Measurements from ENCODE around the gene AFF1. TPM values are rescaled to one million over a fixed set of nuclear protein-coding genes. Genes with fewer than 3 reads are reported as not detected.
A peak's percentile ranks its signal among the peaks of the same experiment; 100 is the strongest.

AFF1 gene
- total and polyA plus RNA-seq, 4 experiments from 2014 or later: 13.6 to 108 (median 66.4) TPM

DNA sequence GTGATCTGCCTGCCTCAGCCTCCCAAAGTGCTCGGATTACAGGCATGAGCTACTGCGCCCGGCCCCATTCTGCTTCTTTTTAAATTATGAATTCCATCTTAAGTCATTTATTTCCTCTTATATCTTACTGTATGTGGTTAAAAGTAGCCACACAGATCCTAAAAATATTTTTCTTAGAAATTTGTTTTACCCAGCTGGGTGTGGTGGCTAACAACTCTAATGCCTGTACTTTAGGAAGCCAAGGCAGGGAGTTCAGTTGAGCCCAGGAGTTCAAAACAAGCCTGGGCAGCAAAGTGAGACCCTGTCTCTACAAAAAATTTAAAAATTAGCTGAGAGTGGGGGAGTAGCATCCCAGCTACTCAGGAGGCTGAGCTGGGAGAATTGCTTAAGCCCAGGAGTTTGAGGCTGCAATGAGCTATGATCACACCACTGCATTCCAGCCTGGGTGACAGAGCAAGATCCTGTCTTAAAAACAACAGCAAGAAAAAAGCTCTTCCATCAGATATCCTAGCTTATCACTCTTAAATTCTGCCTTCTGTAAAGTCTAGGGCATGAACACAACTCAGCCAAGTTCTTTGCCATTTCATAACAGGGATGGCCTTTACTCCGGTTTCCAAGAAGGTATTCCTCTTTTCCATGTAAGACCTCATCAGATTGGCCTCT is 15.1 kb upstream of the AFF1 start:
- H3K4me3 Mint-ChIP-seq: no peak overlapping the region
- ChIA-PET CTCF (ENCODE audit: partially characterized antibody) (interaction anchor here (0.8 to 11.4 kb wide), 9 partner anchors 10 to 316 kb away, joined by 3 to 380 read pairs (median 4); partner anchors contain the start of gene AFF1), POLR2A (ENCODE audit: partially characterized antibody) (interaction anchor here (1.3 kb wide), 1 partner anchor 15 kb away, joined by 3 read pairs; no protein-coding TSS in a partner anchor)
- DNase-seq: no peak
- Histone ChIP-seq H3K4me3 (ENCODE audit: low read length in 2 of 2) (no peak overlapping the region), H3K36me3 (ENCODE audit: insufficient read depth, low read length) (no peaks in the 10 kb centered on the region), H3K27ac (ENCODE audit: low read depth, low read length) (no peak overlapping the region), H3K4me1 (ENCODE audit: insufficient read depth, low read length) (no peaks in the 10 kb centered on the region), H3K9me3 (ENCODE audit: control insufficient read depth in 1 of 2, low read length in 2 of 2) (no peaks in the 10 kb centered on the region), H3K27me3 (ENCODE audit: insufficient read depth, low read length) (no peaks in the 10 kb centered on the region)
- intact Hi-C loops (cut with micrococcal nuclease): loop anchor here (5.0 kb wide), 1 partner anchor 548 kb away; no protein-coding TSS in a partner anchor
- peaks cover 0 to 14% of the 10 kb centered on the region in 2 donors for H3K36me3 Mint-ChIP-seq
- H3K27me3 Mint-ChIP-seq: no peaks in the 10 kb centered on the region
- no peak overlapping the region for H3K27ac Mint-ChIP-seq
- H3K9me3 Mint-ChIP-seq: no peaks in the 10 kb centered on the region
- H3K4me1 Mint-ChIP-seq: peaks cover 0 to 4% (median 2%) of the 10 kb centered on the region in 4 donors

- Mint-ChIP-seq H3K36me3 (peaks cover 1 to 8% of the 10 kb centered on the region in 2 donors), H3K27me3 (no peaks in the 10 kb centered on the region), H3K9me3 (no peaks in the 10 kb centered on the region), H3K4me1 (peaks cover 0 to 4% (median 2%) of the 10 kb centered on the region in 4 donors), H3K27ac (no peak overlapping the region), H3K4me3 (no peak overlapping the region)
- intact Hi-C loops (cut with micrococcal nuclease): loop anchor here (1.0 to 5.0 kb wide), 6 partner anchors 13 to 546 kb away; no protein-coding TSS in a partner anchor
- H3K27ac ChIP-seq (ENCODE audit: low read depth, low read length): no peak overlapping the region
- H3K36me3 ChIP-seq (ENCODE audit: insufficient read depth, low read length): no peaks in the 10 kb centered on the region
- H3K9me3 ChIP-seq (ENCODE audit: control insufficient read depth in 1 of 2, low read length in 2 of 2): no peaks in the 10 kb centered on the region
- no peaks in the 10 kb centered on the region for H3K4me1 ChIP-seq (ENCODE audit: insufficient read depth, low read length)
- no peak for DNase-seq
- H3K27me3 ChIP-seq (ENCODE audit: insufficient read depth, low read length): no peaks in the 10 kb centered on the region
- POLR2A ChIA-PET (ENCODE audit: partially characterized antibody): interaction anchor here (0.9 to 3.9 kb wide), 7 partner anchors 13 to 314 kb away, joined by 3 to 25 read pairs (median 6); partner anchors contain the start of gene AFF1
- CTCF ChIA-PET (ENCODE audit: partially characterized antibody): interaction anchor here (0.6 to 11.4 kb wide), 40 partner anchors 9 to 1290 kb away, joined by 3 to 380 read pairs (median 6); partner anchors contain the start of gene AFF1
- H3K4me3 ChIP-seq (ENCODE audit: low read length in 2 of 2): no peak overlapping the region
Measured at GRCh38 chr4:86921608-86922252, 13.1 kb upstream of the AFF1 start.

GRCh38 chr4:86924811-86925210 is 10.0 kb upstream of the AFF1 start:
- Mint-ChIP-seq H3K27ac (peak overlapping the region in 2 of 7 donors; percentile 1 to 27), H3K36me3 (peaks cover 3 to 10% of the 10 kb centered on the region in 2 donors), H3K4me3 (no peak overlapping the region), H3K27me3 (no peaks in the 10 kb centered on the region), H3K9me3 (no peaks in the 10 kb centered on the region), H3K4me1 (peaks cover 0 to 6% (median 2%) of the 10 kb centered on the region in 4 donors)
- no peaks in the 10 kb centered on the region for H3K36me3 ChIP-seq (ENCODE audit: insufficient read depth, low read length)
- ChIA-PET POLR2A (ENCODE audit: partially characterized antibody) (interaction anchor here (3.1 to 3.9 kb wide), 2 partner anchors 10 to 168 kb away, joined by 21 to 23 read pairs; partner anchors contain the start of gene AFF1), CTCF (ENCODE audit: partially characterized antibody) (interaction anchor here (0.5 to 11.4 kb wide), 6 partner anchors 11 to 178 kb away, joined by 3 to 380 read pairs (median 62); partner anchors contain the start of gene AFF1)
- no peaks in the 10 kb centered on the region for H3K27me3 ChIP-seq (ENCODE audit: insufficient read depth, low read length)
- DNase-seq: no peak
- H3K4me3 ChIP-seq (ENCODE audit: low read length in 2 of 2): no peak overlapping the region
- H3K9me3 ChIP-seq (ENCODE audit: control insufficient read depth in 1 of 2, low read length in 2 of 2): no peaks in the 10 kb centered on the region
- no peaks in the 10 kb centered on the region for H3K4me1 ChIP-seq (ENCODE audit: insufficient read depth, low read length)
- intact Hi-C loops (cut with micrococcal nuclease): loop anchor here (5.0 kb wide), 1 partner anchor 542 kb away; no protein-coding TSS in a partner anchor
- no peak overlapping the region for H3K27ac ChIP-seq (ENCODE audit: low read depth, low read length)

GRCh38 chr4:86926435-86927086 is 8.2 kb upstream of the AFF1 start:
- intact Hi-C loops (cut with micrococcal nuclease): no loop called here
- no peaks in the 10 kb centered on the region for H3K9me3 ChIP-seq (ENCODE audit: control insufficient read depth in 1 of 2, low read length in 2 of 2)
- no peaks in the 10 kb centered on the region for H3K4me1 ChIP-seq (ENCODE audit: insufficient read depth, low read length)
- no peaks in the 10 kb centered on the region for H3K27me3 ChIP-seq (ENCODE audit: insufficient read depth, low read length)
- no peak overlapping the region for H3K4me3 ChIP-seq (ENCODE audit: low read length in 2 of 2)
- no peaks in the 10 kb centered on the region for H3K36me3 ChIP-seq (ENCODE audit: insufficient read depth, low read length)
- no peak for DNase-seq
- no peak overlapping the region for H3K4me3 Mint-ChIP-seq
- POLR2A ChIA-PET (ENCODE audit: partially characterized antibody): interaction anchor here (1.3 to 2.1 kb wide), 2 partner anchors 8 to 9 kb away, joined by 3 to 4 read pairs; partner anchors contain the start of gene AFF1
- CTCF ChIA-PET (ENCODE audit: partially characterized antibody): interaction anchor here (0.9 to 11.4 kb wide), 2 partner anchors 153 to 164 kb away, joined by 3 to 380 read pairs; no protein-coding TSS in a partner anchor
- peaks cover 3 to 17% of the 10 kb centered on the region in 2 donors for H3K36me3 Mint-ChIP-seq
- no peak overlapping the region for H3K27ac ChIP-seq (ENCODE audit: low read depth, low read length)
- H3K27me3 Mint-ChIP-seq: no peaks in the 10 kb centered on the region
- H3K4me1 Mint-ChIP-seq: peaks cover 0 to 6% (median 2%) of the 10 kb centered on the region in 4 donors
- no peaks in the 10 kb centered on the region for H3K9me3 Mint-ChIP-seq
- H3K27ac Mint-ChIP-seq: peak overlapping the region in 2 of 7 donors; percentile 23 to 57

- DNase-seq: no peak
- Histone ChIP-seq H3K36me3 (ENCODE audit: insufficient read depth, low read length) (no peaks in the 10 kb centered on the region), H3K4me1 (ENCODE audit: insufficient read depth, low read length) (no peaks in the 10 kb centered on the region), H3K27me3 (ENCODE audit: insufficient read depth, low read length) (no peaks in the 10 kb centered on the region), H3K9me3 (ENCODE audit: control insufficient read depth in 1 of 2, low read length in 2 of 2) (no peaks in the 10 kb centered on the region), H3K27ac (ENCODE audit: low read depth, low read length) (no peak overlapping the region), H3K4me3 (ENCODE audit: low read length in 2 of 2) (no peak overlapping the region)
- Mint-ChIP-seq H3K9me3 (no peaks in the 10 kb centered on the region), H3K27me3 (no peaks in the 10 kb centered on the region), H3K27ac (peak overlapping the region in 2 of 7 donors; percentile 10 to 19), H3K4me1 (peaks cover 0 to 2% (median under 1%) of the 10 kb centered on the region in 4 donors), H3K4me3 (no peak overlapping the region), H3K36me3 (peaks cover 3 to 14% of the 10 kb centered on the region in 2 donors)
- ChIA-PET POLR2A (ENCODE audit: partially characterized antibody) (interaction anchor here (2.1 kb wide), 1 partner anchor 8 kb away, joined by 4 read pairs; no protein-coding TSS in a partner anchor), CTCF (ENCODE audit: partially characterized antibody) (interaction anchor here (1.0 to 11.4 kb wide), 2 partner anchors 11 to 163 kb away, joined by 4 to 380 read pairs; no protein-coding TSS in a partner anchor)
- intact Hi-C loops (cut with micrococcal nuclease): no loop called here
Measured at GRCh38 chr4:86927843-86928395, 6.9 kb upstream of the AFF1 start.

DNA sequence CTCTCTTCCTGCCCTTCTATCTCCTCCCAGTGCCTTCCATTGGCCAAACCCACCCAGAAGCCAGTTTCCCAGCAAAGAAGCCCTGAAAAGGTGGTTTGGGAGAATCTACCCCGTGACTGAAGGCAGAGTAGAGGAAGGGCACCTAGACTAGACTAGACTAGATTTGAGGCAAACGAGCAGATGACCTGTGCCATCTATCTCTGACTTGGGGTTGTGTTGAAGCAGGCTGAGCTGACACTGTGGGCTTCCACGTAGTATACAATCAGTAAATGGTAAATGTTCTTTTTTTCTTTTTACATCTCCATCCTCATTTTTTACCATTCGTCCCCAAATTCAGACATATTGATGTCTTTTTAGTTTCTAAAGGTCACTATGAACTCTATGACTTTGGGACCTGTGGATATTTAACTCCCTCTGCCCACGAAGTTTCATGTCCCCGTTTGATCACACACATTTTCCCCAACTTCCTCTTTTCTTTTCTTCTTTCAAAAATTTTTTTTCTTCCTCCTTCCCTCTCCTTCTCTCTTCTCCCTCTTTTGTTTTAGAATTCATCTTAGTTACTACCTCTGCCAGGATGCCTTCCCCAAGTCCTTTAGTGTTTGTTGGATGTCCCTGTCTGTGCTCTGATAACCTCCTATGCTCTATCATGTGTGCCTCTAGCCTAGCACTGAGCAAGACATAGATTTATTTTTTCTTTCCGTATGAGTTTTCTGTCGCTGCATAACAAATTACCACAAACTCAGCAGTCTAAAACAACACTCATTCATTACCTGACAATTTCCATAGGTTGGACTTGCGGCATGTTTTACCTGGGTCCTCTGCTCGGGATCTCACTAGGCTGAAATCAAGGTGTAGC is 6.2 kb upstream of the AFF1 start:
- H3K9me3 Mint-ChIP-seq: no peaks in the 10 kb centered on the region
- no peak overlapping the region for H3K27ac ChIP-seq (ENCODE audit: low read depth, low read length)
- H3K4me3 ChIP-seq (ENCODE audit: low read length in 2 of 2): no peak overlapping the region
- POLR2A ChIA-PET (ENCODE audit: partially characterized antibody): interaction anchor here (1.5 kb wide), 1 partner anchor 78 kb away, joined by 8 read pairs; no protein-coding TSS in a partner anchor
- peaks cover 3 to 14% of the 10 kb centered on the region in 2 donors for H3K36me3 Mint-ChIP-seq
- intact Hi-C loops (cut with micrococcal nuclease): no loop called here
- peaks cover 2% of the 10 kb centered on the region for H3K4me1 ChIP-seq (ENCODE audit: insufficient read depth, low read length)
- no peaks in the 10 kb centered on the region for H3K9me3 ChIP-seq (ENCODE audit: control insufficient read depth in 1 of 2, low read length in 2 of 2)
- H3K27me3 Mint-ChIP-seq: no peaks in the 10 kb centered on the region
- H3K27me3 ChIP-seq (ENCODE audit: insufficient read depth, low read length): no peaks in the 10 kb centered on the region
- peaks cover 1 to 4% (median 2%) of the 10 kb centered on the region in 4 donors for H3K4me1 Mint-ChIP-seq
- CTCF ChIA-PET (ENCODE audit: partially characterized antibody): interaction anchor here (1.0 to 11.4 kb wide), 2 partner anchors 11 to 162 kb away, joined by 4 to 380 read pairs; no protein-coding TSS in a partner anchor
- H3K4me3 Mint-ChIP-seq: no peak overlapping the region
- peak overlapping the region in 1 of 7 donors; percentile 10 for H3K27ac Mint-ChIP-seq
- DNase-seq: no peak
- H3K36me3 ChIP-seq (ENCODE audit: insufficient read depth, low read length): no peaks in the 10 kb centered on the region
